Tibial nerve (tissue), 3 donors: ENCODE measurements around the gene PIP5K1B.

ENCODE experiments used
- POLR2A ChIP-seq, 2 donors: fragments of 450-650 bp; IDR thresholded peaks; one replicate each; pipeline ENCODE4 v1.6.1; 2017; ENCODE audit warnings: antibody characterized with exemption in 2 of 2, mild to moderate bottlenecking in 2 of 2, moderate library complexity in 2 of 2
- TF ChIP-seq, protein P1 (sequence below), 5 experiments: fragments of 200-600 bp in 3 of 5; fragments of 450-650 bp in 2 of 5; sonication (generic) in 3 of 5; IDR thresholded peaks; one replicate each; pipeline ENCODE4 v1.5.1; 2016 to 2019; ENCODE audit warnings: antibody characterized with exemption in 5 of 5, mild to moderate bottlenecking in 3 of 5, moderate library complexity in 2 of 5

GRCh38 chr9:68860419-68860818 lies 155.4 kb downstream of the PIP5K1B start:
- no peak for TF ChIP-seq POLR2A (IDR thresholded peaks at IDR 0.05)
- TF ChIP-seq, protein P1, sequence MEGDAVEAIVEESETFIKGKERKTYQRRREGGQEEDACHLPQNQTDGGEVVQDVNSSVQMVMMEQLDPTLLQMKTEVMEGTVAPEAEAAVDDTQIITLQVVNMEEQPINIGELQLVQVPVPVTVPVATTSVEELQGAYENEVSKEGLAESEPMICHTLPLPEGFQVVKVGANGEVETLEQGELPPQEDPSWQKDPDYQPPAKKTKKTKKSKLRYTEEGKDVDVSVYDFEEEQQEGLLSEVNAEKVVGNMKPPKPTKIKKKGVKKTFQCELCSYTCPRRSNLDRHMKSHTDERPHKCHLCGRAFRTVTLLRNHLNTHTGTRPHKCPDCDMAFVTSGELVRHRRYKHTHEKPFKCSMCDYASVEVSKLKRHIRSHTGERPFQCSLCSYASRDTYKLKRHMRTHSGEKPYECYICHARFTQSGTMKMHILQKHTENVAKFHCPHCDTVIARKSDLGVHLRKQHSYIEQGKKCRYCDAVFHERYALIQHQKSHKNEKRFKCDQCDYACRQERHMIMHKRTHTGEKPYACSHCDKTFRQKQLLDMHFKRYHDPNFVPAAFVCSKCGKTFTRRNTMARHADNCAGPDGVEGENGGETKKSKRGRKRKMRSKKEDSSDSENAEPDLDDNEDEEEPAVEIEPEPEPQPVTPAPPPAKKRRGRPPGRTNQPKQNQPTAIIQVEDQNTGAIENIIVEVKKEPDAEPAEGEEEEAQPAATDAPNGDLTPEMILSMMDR (IDR thresholded peaks at IDR 0.05) = no peak
